Neural cell (in vitro differentiated cells): ENCODE measurements around the gene GAB4. TPM values are rescaled to one million over a fixed set of nuclear protein-coding genes. Genes with fewer than 3 reads are reported as not detected.

Source experiments
- H2AFZ ChIP-seq: fragments of 200-600, 300-800 bp; sonication (generic), shearing (Covaris generic); 2 replicates; pipeline ENCODE4 v1.6.0; 2014; ENCODE audit warnings: low read depth, mild to moderate bottlenecking, antibody characterized with exemption, low read length, moderate library complexity
- H3F3A ChIP-seq: fragments of 200-600 bp; shearing (Covaris generic); 2 replicates; pipeline ENCODE4 v1.6.1; 2016; ENCODE audit warnings: mild to moderate bottlenecking, moderate library complexity, mixed read lengths, antibody characterized with exemption, low read length; ENCODE audit not compliant: insufficient read depth, poor library complexity, severe bottlenecking
- H3K27ac ChIP-seq: fragments of 200-600, 300-800 bp; sonication (generic), shearing (Covaris generic); 2 replicates; pipeline ENCODE4 v1.5.1; 2014; ENCODE audit warnings: mild to moderate bottlenecking, low read length, moderate library complexity
- H3K27me3 ChIP-seq: fragments of 300-800, 200-600 bp; sonication (generic), shearing (Covaris generic); 2 replicates; pipeline ENCODE4 v1.6.0; 2014; ENCODE audit warnings: mild to moderate bottlenecking, low read depth, low read length, moderate library complexity; ENCODE audit not compliant: insufficient read depth
- H3K36me3 ChIP-seq: fragments of 300-800, 200-600 bp; sonication (generic), shearing (Covaris generic); 2 replicates; pipeline ENCODE4 v1.5.1; 2014; ENCODE audit warnings: mild to moderate bottlenecking, antibody characterized with exemption, low read length, moderate library complexity; ENCODE audit not compliant: insufficient read depth
- H3K4me2 ChIP-seq: fragments of 300-800, 200-600 bp; sonication (generic), shearing (Covaris generic); 2 replicates; pipeline ENCODE4 v1.6.0; 2014; ENCODE audit warnings: mild to moderate bottlenecking, low read length
- H3K4me3 ChIP-seq: fragments of 300-800, 200-600 bp; sonication (generic), shearing (Covaris generic); 2 replicates; pipeline ENCODE4 v1.5.1; 2014; ENCODE audit warnings: mild to moderate bottlenecking, low read length, moderate library complexity
- H3K79me2 ChIP-seq: fragments of 200-600 bp; shearing (Covaris generic); replicated peaks from 2 replicates; pipeline ENCODE4 v1.6.0; 2014; ENCODE audit warnings: mild to moderate bottlenecking, low read length, moderate library complexity; ENCODE audit not compliant: insufficient read depth
- H3K9ac ChIP-seq: fragments of 300-800, 200-600 bp; sonication (generic), shearing (Covaris generic); 2 replicates; pipeline ENCODE4 v1.6.1; 2016; ENCODE audit warnings: mild to moderate bottlenecking, low read length, mixed read lengths
- H3K9me2 ChIP-seq: fragments of 200-600 bp; shearing (Covaris generic); 2 replicates; pipeline ENCODE4 v1.6.1; 2016; ENCODE audit warnings: mild to moderate bottlenecking, low read length, mixed read lengths; ENCODE audit not compliant: insufficient read depth
- H3K9me3 ChIP-seq: fragments of 200-600, 300-800 bp; sonication (generic), shearing (Covaris generic); 2 replicates; pipeline ENCODE4 v1.6.1; 2016; ENCODE audit warnings: mild to moderate bottlenecking, mixed run types, low read length, moderate library complexity, mixed read lengths
- H4K20me1 ChIP-seq: fragments of 200-600 bp; shearing (Covaris generic); 2 replicates; pipeline ENCODE4 v1.6.1; 2016; ENCODE audit warnings: mild to moderate bottlenecking, mixed run types; ENCODE audit not compliant: insufficient read depth
- CTCF ChIP-seq: fragments of 450-650 bp; IDR thresholded peaks from 2 replicates; pipeline ENCODE4 v1.5.1; 2014; ENCODE audit warnings: antibody characterized with exemption, mild to moderate bottlenecking, moderate library complexity; ENCODE audit not compliant: poor library complexity, severe bottlenecking
- EP300 ChIP-seq: fragments of 450-650 bp; conservative IDR thresholded peaks from 2 replicates; pipeline ENCODE4 v1.6.1; 2014; ENCODE audit warnings: antibody characterized with exemption, mild to moderate bottlenecking, moderate library complexity; ENCODE audit not compliant: poor library complexity, severe bottlenecking
- EZH2 ChIP-seq: fragments of 200-600, 300-800 bp; shearing (Covaris generic), sonication (generic); IDR thresholded peaks from 2 replicates; pipeline ENCODE4 v1.6.1; 2014; ENCODE audit warnings: antibody characterized with exemption, low read length, borderline replicate concordance, mild to moderate bottlenecking; ENCODE audit not compliant: insufficient read depth, poor library complexity, severe bottlenecking
- MXI1 ChIP-seq: fragments of 450-650 bp; conservative IDR thresholded peaks from 2 replicates; pipeline ENCODE4 v1.6.1; 2014; ENCODE audit warnings: antibody characterized with exemption, mild to moderate bottlenecking; ENCODE audit not compliant: poor library complexity, severe bottlenecking
- POLR2AphosphoS5 ChIP-seq: IDR thresholded peaks from 2 replicates; pipeline ENCODE4 v1.6.1; 2012
- RAD21 ChIP-seq: fragments of 450-650 bp; conservative IDR thresholded peaks from 2 replicates; pipeline ENCODE4 v1.6.1; 2014; ENCODE audit warnings: antibody characterized with exemption, mild to moderate bottlenecking, moderate library complexity
- REST ChIP-seq: IDR thresholded peaks from 2 replicates; pipeline ENCODE4 v1.6.1; 2012; ENCODE audit warnings: borderline replicate concordance
- SMC3 ChIP-seq: fragments of 450-650 bp; conservative IDR thresholded peaks from 2 replicates; pipeline ENCODE4 v1.6.1; 2014; ENCODE audit warnings: antibody characterized with exemption, mild to moderate bottlenecking, moderate library complexity; ENCODE audit not compliant: poor library complexity
- TAF1 ChIP-seq: IDR thresholded peaks from 2 replicates; pipeline ENCODE4 v1.6.1; 2012; ENCODE audit warnings: low read depth
- polyA plus RNA-seq: library from polyadenylated mRNA; depleted of rRNA; stranded (reverse); fragments of >200 nt; gene quantifications from 2 replicates; pipeline ENCODE4 v1.2.3, GENCODE V29; 2014

GAB4 gene
- polyA plus RNA-seq, 1 donor from 2014 or later: not detected

- H3K4me3 ChIP-seq: no peak overlapping the region
- H3K79me2 ChIP-seq: no peaks in the 10 kb centered on the region
- H3F3A ChIP-seq: no peaks in the 10 kb centered on the region
- no peaks in the 10 kb centered on the region for H3K9me2 ChIP-seq
- H3K36me3 ChIP-seq: no peaks in the 10 kb centered on the region
- no peak overlapping the region for H2AFZ ChIP-seq
- no peak overlapping the region for H3K9ac ChIP-seq
- no peak overlapping the region for H3K27ac ChIP-seq
- TF ChIP-seq POLR2AphosphoS5: no peak
- no peaks in the 10 kb centered on the region for H3K9me3 ChIP-seq
- no peaks in the 10 kb centered on the region for H4K20me1 ChIP-seq
- no peaks in the 10 kb centered on the region for H3K27me3 ChIP-seq
- H3K4me2 ChIP-seq: no peak overlapping the region
These were observed 35.7 kb downstream of the GAB4 start for GRCh38 chr22:16972311-16972710.

GRCh38 chr22:16970446-16970845 is 37.6 kb downstream of the GAB4 start:
- no peaks in the 10 kb centered on the region for H3K36me3 ChIP-seq
- no peak for TF ChIP-seq EP300
- TF ChIP-seq RAD21: no peak
- TF ChIP-seq SMC3: no peak
- no peak for TF ChIP-seq REST
- no peak for TF ChIP-seq CTCF
- no peak for TF ChIP-seq POLR2AphosphoS5
- TF ChIP-seq MXI1: no peak
- no peak for TF ChIP-seq TAF1
- TF ChIP-seq EZH2: no peak
- no peak overlapping the region for H2AFZ ChIP-seq
- no peaks in the 10 kb centered on the region for H3K9me3 ChIP-seq
- no peak overlapping the region for H3K27ac ChIP-seq
- H3K4me2 ChIP-seq: no peak overlapping the region
- no peak overlapping the region for H3K4me3 ChIP-seq
- no peaks in the 10 kb centered on the region for H3K9me2 ChIP-seq
- no peak overlapping the region for H3K9ac ChIP-seq
- H3F3A ChIP-seq: no peaks in the 10 kb centered on the region
- H3K27me3 ChIP-seq: no peaks in the 10 kb centered on the region
- H3K79me2 ChIP-seq: no peaks in the 10 kb centered on the region
- no peaks in the 10 kb centered on the region for H4K20me1 ChIP-seq
